Stimulated activated CD4-positive, alpha-beta T cell treated with anti-CD3 and anti-CD28 coated beads, TNF-alpha, amount 100 ng/mL, for 4 hours (primary cell): ENCODE results near the gene LMCD1.
"Not testable (repeated sequence)": the region's sequence is repeated elsewhere in the genome, so short reads cannot be mapped to it uniquely, and the experiment has no call there.

ENCODE experiments used
- DNase-seq, 3 experiments: peaks; one replicate each; pipeline ENCODE4 v3.0.0-alpha.2; 2020; ENCODE audit warnings: low read depth in 3 of 3

The LMCD1 gene

DNA sequence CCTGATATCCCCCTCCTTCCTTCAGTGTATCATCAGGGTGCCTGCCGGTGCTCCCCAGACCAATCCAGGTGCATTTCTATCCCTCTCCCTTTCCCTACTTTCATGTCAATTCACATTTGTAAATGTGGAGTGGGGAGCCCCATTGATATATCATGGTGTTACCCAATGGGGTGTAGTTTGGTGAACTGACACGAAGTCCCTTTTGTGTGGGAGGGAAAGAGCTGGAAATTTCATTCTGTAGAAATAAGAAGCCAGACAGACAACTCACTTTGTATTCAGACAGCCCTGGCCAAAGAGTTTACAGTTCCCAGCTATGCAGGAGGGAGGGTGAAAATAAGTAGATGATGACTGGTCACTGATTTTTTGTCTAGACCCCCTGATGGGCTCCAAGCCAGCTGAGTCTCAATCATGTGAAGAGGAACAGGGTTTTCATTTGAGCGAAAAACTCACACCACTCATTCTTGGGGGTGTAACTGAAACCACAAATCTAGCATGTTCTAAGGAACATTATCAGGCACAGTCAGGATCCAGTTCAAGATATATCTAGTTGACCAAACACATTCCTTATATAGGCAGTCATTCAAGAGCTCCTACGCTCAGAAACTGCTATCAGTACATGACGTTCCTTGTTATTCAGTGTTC lies 58.9 kb downstream of the LMCD1 start:
- DNase-seq, result no peak

DNA sequence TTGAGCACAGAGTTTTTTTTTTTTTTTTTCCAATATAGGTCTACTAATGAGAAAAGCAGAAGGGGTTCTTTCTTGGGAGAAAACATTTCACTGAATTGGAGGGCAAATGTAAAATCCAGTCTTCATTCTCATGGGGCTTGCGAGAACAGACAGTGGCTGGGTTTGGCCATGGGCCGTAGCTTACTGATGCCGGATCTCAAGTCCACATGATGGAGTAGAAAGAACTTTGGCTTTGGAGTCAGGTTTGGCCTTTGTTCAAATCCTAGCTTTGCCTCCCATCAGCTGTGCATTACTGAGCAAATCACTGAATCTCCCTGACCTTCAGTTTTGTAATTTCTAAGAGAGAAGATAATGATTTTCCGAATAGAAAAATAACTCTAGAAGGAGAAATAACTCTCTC lies 59.7 kb downstream of the LMCD1 start:
- no peak for DNase-seq

DNA sequence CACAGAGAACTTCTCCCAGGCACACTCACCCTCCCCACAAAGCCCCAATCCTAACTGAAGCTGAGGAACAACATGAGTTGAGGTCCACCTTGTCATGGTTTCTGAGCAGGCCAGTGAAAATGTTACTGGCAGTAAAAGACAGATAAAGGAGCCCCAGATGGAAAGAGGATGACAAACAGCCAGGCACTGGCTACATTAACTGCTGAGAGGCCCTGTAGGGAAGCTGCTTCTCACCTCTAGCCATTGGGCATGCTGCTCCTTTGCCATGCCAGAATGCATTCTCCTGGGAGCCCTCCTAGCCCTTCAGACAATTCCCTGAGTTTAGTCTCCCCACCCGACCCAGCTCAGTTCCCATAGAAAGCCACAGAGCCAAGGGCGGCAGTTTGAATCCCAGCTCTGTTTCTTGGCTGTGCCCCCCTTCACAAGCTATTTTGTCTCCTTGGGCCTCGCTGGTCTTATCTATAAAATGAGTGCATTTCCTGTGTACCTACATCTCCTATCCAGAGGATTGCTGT lies 60.5 kb downstream of the LMCD1 start:
- no peak for DNase-seq

DNA sequence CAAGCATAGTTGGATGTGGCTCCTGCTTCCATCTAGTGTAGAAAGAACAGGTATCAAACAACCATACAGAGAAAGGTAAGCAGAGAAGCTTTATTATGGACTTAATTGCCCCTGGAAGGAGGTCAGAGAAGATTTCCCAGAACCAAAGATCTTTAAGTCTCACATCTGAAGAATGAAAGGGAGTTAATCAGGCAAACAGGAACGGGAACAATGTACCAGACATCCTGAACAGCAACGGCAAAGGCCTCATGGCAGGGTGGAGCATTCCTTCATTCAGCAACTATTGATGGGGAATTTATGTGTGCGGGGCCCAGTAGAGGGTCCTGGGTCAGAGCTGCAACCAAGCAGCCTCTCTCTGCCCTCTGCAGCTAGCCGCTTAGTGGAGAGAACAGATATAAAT lies 61.5 kb downstream of the LMCD1 start:
- DNase-seq, result no peak

DNA sequence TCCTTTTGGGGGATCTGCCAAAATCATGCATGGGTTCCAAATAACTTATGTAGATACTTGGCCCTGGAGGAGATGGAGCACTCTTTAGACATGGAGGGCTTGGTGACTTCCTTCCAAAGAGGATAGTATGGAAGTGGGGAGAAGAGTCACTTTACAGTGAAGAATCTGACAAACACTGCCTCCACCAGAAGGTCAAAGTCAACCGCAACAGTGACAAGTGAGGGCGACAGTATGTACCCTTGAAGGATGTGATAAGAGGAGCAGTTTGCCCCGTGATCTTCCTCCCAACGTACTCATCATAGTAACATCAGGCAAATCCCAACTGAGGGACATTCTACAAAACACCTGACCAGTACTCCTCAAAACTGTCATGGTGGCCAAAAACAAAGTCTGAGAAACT lies 62.0 kb downstream of the LMCD1 start:
- no peak for DNase-seq

DNA sequence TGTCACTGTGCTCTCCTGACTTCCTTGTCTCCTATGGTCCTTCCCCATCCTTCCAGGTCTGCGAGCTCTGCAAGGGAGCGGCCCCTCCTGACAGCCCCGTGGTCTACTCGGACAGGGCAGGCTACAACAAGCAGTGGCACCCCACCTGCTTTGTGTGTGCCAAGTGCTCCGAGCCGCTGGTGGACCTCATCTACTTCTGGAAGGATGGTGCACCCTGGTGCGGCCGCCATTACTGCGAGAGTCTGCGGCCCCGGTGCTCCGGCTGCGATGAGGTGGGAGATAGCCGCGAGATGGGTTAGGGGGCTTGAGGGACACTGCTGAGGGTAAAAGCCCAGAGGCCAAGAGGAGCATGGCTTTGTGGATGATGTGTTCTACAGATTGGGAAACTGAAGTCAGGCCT lies 63.8 kb downstream of the LMCD1 start:
- no peak for DNase-seq

DNA sequence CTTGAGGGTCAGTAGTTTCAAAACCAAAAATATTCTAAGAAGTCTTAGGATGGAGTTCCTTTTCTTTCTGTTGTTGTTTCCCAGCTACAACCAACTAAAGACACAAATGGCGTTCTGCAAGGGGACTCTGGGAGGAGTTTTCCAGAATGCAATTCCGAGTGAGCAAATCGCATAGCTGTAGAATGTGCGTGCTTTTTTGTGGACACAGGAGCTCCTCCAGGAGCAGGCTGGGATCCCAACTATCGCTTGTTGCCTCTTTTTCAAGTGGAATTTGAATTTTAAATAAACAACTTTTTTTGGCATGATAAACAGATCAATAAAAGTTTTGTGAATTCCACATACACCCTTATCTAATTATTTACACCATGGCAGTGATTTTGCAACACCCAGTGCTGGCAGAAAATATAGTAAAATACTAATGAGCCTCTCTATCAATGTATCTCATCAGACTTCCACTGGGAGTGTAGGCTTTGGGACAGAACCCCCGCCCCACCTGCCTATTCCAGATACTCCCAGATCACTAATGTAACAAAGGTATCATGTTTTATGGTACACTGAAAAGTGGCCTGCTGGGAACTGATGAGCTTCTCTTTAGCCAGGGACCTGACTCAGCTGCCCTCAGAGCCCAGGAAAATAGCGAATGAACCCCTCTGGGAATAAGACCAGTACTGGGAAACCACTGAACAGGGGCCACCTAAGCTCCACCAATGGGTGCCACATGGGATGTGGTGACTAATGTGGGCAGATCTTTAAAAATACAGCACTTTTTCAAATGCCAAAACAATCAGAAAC lies 66.4 kb downstream of the LMCD1 start:
- no peak for DNase-seq

DNA sequence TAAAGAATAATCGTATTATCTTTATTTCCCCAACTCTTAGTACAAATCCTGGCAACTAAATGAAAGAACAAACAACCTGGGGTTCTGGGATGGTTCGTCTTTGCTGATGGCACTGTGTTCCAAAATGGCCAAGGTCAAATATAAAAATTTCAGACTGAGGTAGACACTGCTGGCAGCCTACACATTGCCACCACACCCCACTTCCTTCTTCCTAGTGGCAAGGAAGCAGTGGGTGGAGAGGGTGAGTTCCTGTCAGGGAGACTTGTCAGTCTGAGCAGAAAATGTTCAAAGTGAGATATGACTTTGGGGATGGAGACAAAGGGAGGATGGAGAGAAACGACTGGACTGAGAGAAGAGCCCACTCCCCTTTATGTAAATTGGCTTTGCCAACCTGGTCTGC lies 69.6 kb downstream of the LMCD1 start:
- no peak for DNase-seq

DNA sequence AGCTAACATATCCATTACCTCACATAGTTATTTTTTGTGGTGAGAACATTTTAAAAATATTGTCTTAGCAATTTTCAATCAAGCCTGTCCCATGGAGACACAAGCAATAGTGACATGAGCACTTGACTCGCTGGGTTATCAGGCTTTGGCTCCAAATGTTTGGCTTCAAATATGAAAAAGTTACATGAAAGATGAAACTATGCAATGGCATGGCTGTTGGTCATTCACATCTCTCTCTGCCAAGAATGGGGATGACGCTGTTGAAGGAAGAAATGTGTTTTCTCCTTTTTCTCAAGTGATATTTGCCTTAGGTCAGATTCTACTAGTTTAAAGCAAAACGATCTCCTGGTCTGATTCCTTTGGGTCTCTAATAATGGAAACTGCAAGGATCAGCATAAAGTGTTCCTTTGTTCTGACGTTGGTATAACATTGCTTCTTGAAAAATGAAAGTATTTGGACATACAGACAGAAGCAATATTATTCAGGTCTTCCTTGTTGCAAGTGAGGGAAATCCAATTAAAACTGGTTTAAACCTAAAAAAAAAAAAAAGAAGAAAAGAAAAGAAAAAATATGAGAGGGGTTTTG lies 71.8 kb downstream of the LMCD1 start:
- no peak for DNase-seq

DNA sequence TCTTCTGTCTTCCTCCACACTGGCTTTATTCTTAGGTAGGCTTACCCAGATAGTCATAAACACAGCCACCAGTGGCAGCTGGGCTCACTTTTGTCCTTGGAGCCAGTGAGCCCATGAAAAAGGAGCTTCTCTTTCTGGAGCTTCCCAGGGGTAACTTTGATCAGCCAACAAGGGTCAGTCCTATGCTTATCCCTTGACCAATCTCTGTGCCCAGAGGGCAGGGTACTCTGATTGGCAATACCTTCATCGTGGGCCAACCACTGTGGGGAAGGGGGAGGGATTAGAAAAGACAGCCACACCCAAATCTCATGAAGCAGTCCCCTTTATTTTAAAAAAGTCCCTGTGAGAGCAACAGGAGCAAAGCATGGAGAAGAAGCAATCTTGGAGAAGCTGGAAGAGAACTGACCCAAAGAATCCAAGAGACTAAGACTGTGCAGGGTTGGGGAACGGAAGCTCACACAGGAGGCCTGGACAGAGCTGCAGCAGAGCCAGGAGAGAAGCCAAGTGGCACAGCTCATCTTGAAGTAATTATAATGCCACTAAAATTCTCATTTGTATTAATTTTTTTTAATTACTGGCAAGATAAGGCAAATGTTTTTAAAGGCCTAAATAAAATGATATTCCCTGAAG lies 72.5 kb downstream of the LMCD1 start:
- DNase-seq, result no peak

DNA sequence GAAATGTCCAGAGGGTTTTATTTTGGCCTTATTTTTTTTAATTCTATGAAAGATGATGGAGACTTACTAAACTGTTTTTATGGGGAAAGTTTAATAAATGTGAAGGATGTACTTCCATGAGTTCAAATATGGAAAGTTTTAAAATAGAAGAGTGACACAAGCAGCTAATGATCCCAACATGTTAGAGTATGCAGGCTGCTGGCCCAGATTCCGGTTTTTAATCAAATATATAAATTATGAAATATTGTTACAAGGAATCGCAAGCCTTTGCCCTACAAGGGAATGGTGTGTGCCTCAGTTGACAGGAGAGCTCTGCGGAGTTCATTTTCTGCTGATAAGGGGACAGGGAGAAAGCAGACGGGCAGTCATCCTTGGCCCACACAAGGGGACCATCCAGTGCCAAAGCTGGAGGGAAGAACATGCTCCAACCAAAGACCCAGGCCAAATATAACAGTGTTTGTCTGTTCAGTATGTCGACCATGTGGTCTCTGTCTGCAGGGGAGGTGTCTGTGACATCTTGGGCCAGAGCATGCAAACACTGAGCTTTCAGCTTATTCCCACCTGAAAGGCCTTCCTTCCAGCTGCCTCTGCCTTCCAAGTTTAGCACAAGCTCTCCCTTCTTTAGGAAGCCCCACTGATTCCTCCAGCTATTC lies 73.2 kb downstream of the LMCD1 start:
- DNase-seq, result no peak

DNA sequence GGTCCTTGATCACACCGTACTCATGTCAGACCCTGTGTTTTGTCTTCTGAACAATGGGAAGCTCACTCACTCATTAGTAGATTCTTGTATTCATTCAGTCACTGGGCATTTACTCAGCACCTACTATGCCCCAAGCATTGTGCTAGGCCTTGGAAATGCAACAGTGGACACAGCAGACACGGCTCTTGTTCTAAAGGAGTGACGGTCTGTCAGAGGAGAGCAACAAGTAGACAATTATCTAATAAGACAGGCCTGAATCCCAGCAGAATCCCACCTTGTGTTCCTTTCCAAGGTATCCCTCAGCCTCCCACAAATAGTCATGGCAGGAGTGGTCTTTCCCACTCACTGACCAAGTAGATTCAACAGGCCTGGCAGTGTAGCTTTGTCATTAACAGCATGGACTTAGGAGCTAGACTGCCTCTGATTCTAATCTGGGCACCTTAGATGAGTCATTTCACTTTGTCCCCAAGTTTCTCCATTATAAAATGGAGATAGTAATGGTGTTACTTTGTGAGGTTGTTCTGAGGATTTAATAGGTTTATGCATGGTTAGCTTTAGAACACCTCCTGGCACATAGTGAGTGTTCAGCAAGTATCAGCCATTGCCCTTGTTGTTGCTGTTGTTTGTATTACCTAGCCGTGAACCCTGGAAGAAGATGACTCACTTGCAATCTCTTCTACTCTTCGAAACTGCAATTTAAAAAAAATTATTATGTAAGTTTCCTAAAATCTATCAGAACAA lies 73.9 kb downstream of the LMCD1 start:
- no peak for DNase-seq

DNA sequence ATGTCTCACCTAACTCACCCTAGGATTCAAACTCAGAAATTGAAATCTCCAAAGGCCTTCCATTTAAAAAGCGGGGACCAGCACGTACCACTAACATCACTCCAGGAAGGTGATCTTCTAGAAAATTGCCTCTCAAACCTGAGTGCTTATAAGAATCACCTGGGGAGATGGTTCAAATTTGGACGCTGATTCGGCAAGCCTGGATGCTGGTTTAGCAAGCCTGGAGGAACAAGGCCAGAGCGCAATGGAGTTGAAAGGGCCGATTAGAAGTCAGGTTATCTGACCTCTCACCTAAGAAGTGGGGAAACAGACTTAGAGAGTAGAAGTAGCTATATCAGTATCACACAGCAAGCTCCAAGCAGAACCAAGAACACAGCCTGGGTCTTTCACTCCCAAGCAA lies 74.8 kb downstream of the LMCD1 start:
- DNase-seq, result no peak

DNA sequence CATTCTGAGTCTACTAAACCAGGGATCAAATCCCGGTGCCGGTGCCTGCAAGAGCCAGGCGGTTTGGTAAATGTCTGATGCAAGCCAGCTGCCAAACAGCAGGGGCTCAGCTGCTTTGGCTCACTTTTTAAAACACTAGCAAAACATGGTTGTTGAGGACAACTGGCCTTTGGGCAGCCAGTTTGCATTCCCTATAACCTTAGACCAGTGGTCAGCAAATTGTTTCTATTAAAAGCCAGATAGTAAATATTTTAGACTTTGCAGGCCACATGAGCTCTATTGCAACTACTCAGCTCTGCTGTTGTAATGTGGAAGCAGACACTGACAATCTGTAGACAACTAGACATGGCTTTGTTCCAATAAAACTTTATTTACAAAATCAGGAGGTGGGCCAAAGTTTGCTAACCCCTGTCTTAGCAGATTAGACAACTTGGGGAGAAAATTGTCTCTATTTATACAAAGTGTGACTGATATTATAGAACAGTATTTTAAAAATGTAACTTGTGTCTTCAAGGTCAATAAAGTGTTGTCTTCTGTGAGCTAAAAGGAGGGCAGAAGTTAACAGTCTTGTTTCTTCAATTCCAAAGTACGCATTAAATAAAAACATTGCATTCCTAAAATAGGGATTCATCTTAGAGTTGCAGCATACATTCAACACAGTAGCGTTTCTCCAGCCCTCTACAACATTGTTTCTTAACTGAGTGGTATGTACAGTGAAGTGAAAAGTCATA lies 75.4 kb downstream of the LMCD1 start:
- no peak for DNase-seq

DNA sequence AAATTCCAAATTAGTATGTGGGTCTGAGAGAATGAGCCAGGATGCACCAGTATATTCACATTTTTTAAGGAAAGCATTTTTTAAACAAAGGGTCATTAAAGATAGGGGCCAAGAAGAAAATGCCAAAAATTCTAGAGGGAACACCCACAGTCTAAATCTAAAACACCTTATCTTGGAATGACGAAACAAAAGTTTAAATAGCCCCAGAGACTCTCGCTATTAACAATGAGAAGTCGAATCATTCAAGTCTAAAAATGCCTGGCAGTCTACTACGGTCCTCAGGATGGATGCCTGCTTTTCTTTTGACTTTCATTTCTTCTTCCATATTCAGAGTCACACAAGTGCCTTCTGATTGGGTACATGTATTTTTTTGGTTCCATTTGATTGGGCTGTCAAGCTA lies 76.7 kb downstream of the LMCD1 start:
- no peak for DNase-seq

DNA sequence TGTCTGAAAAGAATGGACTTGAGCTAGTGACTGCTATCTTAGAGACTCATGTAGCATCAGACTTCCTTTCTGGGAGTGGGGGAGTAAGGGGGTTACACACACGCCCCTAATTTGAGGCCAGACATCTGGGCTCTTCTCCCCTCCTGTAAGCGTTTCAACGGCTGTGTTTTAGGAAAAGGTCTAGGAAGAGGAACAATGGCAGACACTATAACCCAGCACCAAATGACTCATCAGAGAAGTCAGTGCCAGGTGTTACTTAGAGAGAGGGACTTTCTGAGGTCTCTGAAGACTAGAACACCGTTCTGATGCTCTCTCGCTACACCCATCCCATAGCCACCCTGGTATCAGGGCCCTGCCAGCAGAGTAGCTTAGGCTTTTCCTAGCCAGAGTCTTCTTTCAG lies 77.5 kb downstream of the LMCD1 start:
- no peak for DNase-seq

DNA sequence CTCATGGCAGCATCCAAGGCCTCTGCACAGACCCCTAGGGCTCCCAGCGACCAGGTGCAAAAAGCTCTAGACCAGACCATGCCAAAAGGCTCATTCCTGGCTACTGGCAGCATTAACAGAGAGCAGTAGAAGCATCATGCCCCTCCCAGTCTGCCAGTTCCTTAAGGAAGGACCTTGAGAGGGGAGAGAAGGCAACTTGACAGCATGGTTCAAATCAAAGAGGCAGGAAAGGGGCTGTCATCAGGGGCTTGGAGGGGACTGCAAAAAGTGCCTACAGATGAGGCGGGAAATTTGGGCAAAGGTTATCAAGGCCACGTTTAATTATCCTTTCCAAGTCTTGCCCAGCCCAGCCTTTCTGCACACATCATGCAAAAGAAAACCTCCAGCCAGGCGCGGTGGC lies 78.3 kb downstream of the LMCD1 start:
- DNase-seq, result no peak

DNA sequence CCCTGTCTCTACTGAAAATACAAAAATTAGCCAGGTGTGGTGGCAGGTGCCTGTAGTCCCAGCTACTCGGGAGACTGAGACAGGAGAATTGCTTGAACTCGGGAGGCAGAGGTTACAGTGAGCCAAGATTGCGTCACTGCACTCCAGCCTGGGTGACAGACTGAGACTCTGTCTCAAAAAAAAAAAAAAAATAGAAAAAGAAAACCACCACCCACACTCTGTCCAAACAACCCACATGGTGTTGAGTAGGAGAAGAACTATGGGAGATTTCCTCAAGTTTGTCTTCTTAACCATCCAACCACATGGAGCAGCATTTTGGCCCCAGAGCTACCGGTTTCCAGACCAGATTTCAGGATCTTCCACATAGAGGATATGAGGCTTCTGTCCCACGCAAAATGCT lies 78.8 kb downstream of the LMCD1 start:
- not testable (repeated sequence) for DNase-seq

DNA sequence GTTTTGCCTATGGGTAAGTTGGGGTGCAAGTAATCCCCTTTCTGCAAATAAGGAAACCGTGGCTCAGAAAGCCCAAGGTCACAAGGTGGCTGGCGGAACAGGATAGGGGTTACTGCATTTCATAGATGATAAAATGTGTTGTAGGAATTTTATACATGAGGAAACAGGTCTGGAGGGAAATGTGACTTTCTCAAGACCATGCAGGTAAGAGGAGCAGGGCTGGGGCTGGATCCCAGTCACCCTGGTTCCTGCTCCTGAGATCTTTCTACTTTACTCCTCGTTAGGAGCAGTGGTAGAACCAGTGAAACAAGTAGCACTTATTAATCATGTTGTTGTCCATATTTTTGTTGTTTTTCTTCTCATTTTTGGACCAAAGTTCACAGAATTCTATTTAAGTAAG lies 79.8 kb downstream of the LMCD1 start:
- no peak for DNase-seq

DNA sequence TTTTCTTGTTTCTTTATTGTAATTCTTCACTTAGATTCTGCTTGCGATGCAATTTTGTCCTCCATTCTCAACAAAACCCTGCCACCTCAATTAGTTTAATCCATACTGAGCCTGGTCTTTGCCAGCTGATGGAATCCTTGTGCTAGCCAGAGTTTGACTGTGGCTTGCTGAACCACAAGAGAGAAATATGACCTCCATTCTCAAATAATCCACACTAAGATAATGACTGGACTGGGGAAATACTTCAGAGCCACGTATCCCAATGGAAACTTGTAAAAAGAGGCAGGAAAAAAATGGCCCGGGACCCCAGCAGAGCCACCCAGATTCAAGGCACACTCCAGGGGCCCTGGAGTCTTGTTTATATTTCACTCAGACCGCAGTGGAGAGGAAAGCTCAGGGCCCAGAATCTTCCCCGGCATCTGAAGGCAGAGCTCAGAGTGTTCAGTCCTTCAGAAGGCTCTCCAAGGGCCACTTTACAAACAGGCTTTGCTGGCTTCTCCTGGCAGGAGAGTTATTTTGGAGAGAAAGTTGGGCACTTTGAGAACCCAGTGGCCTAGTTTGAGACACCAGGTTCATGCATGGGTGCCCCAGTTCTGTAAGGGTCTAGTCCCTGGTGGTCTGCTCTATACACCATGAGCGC lies 80.3 kb downstream of the LMCD1 start:
- DNase-seq, result no peak
